Measurements from ENCODE around the gene PTPRN2. TPM values are rescaled to one million over a fixed set of nuclear protein-coding genes. Genes with fewer than 3 reads are reported as not detected.

PTPRN2 gene
- total RNA-seq, 1 donor from 2014 or later = 15.4 TPM

GRCh38 chr7:157640144-157640543, 947.5 kb downstream of the PTPRN2 start:
- no peak overlapping the region for H3K4me3 Mint-ChIP-seq
- H3K4me1 Mint-ChIP-seq (ENCODE audit: unreplicated experiment) = no peaks in the 10 kb centered on the region
- H3K27ac Mint-ChIP-seq = no peak overlapping the region
- H3K36me3 Mint-ChIP-seq = peaks cover 9% of the 10 kb centered on the region
- no peak for TF ChIP-seq CTCF (conservative IDR thresholded peaks at IDR 0.05)
- H3K27me3 Mint-ChIP-seq = peaks cover 14% of the 10 kb centered on the region
- DNase-seq (ENCODE audit: extremely low spot score, unreplicated experiment) = no peak
- H3K9me3 Mint-ChIP-seq = peaks cover 13% of the 10 kb centered on the region

- Mint-ChIP-seq H3K27me3 (peaks cover 15% of the 10 kb centered on the region), H3K27ac (no peak overlapping the region), H3K4me1 (ENCODE audit: unreplicated experiment) (no peaks in the 10 kb centered on the region), H3K9me3 (peaks cover 13% of the 10 kb centered on the region), H3K36me3 (peaks cover 9% of the 10 kb centered on the region), H3K4me3 (no peak overlapping the region)
- TF ChIP-seq CTCF (conservative IDR thresholded peaks at IDR 0.05) = no peak
- no peak for DNase-seq (ENCODE audit: extremely low spot score, unreplicated experiment)
Measured at GRCh38 chr7:157638563-157638962, 949.1 kb downstream of the PTPRN2 start.

- no peak for TF ChIP-seq CTCF (conservative IDR thresholded peaks at IDR 0.05)
- DNase-seq (ENCODE audit: extremely low spot score, unreplicated experiment) = no peak
- no peaks in the 10 kb centered on the region for H3K4me1 Mint-ChIP-seq (ENCODE audit: unreplicated experiment)
- no peak overlapping the region for H3K27ac Mint-ChIP-seq
- H3K9me3 Mint-ChIP-seq = peaks cover 13% of the 10 kb centered on the region
- no peak overlapping the region for H3K4me3 Mint-ChIP-seq
- peaks cover 18% of the 10 kb centered on the region for H3K27me3 Mint-ChIP-seq
- peaks cover 9% of the 10 kb centered on the region for H3K36me3 Mint-ChIP-seq
Measured at GRCh38 chr7:157637216-157637949, 950.2 kb downstream of the PTPRN2 start.

- H3K27me3 Mint-ChIP-seq = peaks cover 15% of the 10 kb centered on the region
- no peak for TF ChIP-seq CTCF (conservative IDR thresholded peaks at IDR 0.05)
- H3K4me3 Mint-ChIP-seq = no peak overlapping the region
- H3K9me3 Mint-ChIP-seq = peaks cover 8% of the 10 kb centered on the region
- DNase-seq (ENCODE audit: extremely low spot score, unreplicated experiment) = no peak
- H3K27ac Mint-ChIP-seq = no peak overlapping the region
- peaks cover 5% of the 10 kb centered on the region for H3K36me3 Mint-ChIP-seq
- H3K4me1 Mint-ChIP-seq (ENCODE audit: unreplicated experiment) = no peaks in the 10 kb centered on the region
Measured at GRCh38 chr7:157635669-157636068, 952.0 kb downstream of the PTPRN2 start.

- TF ChIP-seq CTCF (conservative IDR thresholded peaks at IDR 0.05) = no peak
- Mint-ChIP-seq H3K36me3 (peaks cover 2% of the 10 kb centered on the region), H3K4me1 (ENCODE audit: unreplicated experiment) (no peaks in the 10 kb centered on the region), H3K27ac (no peak overlapping the region), H3K27me3 (peaks cover 16% of the 10 kb centered on the region), H3K9me3 (peaks cover 3% of the 10 kb centered on the region), H3K4me3 (no peak overlapping the region)
- DNase-seq (ENCODE audit: extremely low spot score, unreplicated experiment) = no peak
Measured at GRCh38 chr7:157635148-157635500, 952.5 kb downstream of the PTPRN2 start.

Data from type B pancreatic cell (in vitro differentiated cells).